Measurements from ENCODE around the gene NPC1. TPM values are rescaled to one million over a fixed set of nuclear protein-coding genes. Genes with fewer than 3 reads are reported as not detected.
"Not testable (repeated sequence)": the region's sequence is repeated elsewhere in the genome, so short reads cannot be mapped to it uniquely, and the experiment has no call there.

NPC1 gene
- total RNA-seq, 1 experiment from 2014 or later: 38.3 TPM

DNA sequence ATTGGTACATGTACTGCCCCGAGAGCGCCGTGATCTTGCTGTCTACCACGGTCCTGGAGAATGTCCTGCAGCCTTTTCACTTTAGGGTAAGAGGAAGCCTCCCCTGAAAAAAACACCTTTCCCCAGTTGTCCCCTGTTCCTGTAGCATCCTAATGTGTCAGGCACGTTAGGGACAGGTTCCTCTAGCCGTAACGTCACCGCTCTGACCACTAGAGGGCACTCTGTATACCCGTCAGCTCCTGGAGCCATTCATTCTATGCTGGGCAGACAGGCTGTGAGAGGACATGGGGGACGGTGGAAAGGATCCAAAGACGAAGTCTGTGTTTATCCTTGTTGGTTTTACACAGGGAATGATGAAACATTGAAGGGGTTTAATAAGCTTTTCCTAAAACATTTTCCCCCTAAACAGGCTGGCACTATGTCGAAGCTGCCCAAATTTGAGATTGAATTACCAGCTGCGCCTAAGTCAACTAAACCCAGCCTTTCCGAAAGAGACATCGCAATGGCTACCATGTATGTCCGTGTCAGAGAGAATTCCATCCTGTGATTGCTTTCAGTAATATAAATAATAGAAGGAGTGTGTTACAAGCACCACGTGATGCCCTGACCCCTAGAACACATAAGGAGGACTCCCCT lies 70.3 kb downstream of the NPC1 start:
- TF ChIP-seq GABPB1 (CRISPR knock-in tag; IDR thresholded peaks at IDR 0.05) (no peak), JAZF1 (CRISPR knock-in tag; IDR thresholded peaks at IDR 0.05) (no peak), NR1H2 (CRISPR knock-in tag; IDR thresholded peaks at IDR 0.05) (no peak), IRF2 (CRISPR knock-in tag; IDR thresholded peaks at IDR 0.05; ENCODE audit: borderline replicate concordance, low read depth) (no peak), ZNF396 (CRISPR knock-in tag; IDR thresholded peaks at IDR 0.05; ENCODE audit: borderline replicate concordance) (no peak), ZNF232 (CRISPR knock-in tag; IDR thresholded peaks at IDR 0.05) (no peak)
- TF ChIP-seq, protein P1, sequence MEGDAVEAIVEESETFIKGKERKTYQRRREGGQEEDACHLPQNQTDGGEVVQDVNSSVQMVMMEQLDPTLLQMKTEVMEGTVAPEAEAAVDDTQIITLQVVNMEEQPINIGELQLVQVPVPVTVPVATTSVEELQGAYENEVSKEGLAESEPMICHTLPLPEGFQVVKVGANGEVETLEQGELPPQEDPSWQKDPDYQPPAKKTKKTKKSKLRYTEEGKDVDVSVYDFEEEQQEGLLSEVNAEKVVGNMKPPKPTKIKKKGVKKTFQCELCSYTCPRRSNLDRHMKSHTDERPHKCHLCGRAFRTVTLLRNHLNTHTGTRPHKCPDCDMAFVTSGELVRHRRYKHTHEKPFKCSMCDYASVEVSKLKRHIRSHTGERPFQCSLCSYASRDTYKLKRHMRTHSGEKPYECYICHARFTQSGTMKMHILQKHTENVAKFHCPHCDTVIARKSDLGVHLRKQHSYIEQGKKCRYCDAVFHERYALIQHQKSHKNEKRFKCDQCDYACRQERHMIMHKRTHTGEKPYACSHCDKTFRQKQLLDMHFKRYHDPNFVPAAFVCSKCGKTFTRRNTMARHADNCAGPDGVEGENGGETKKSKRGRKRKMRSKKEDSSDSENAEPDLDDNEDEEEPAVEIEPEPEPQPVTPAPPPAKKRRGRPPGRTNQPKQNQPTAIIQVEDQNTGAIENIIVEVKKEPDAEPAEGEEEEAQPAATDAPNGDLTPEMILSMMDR (IDR thresholded peaks at IDR 0.05): peak; percentile 71
- TF ChIP-seq, protein P2, sequence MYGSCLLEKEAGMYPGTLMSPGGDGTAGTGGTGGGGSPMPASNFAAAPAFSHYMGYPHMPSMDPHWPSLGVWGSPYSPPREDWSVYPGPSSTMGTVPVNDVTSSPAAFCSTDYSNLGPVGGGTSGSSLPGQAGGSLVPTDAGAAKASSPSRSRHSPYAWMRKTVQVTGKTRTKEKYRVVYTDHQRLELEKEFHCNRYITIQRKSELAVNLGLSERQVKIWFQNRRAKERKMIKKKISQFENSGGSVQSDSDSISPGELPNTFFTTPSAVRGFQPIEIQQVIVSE (CRISPR knock-in tag; IDR thresholded peaks at IDR 0.05; ENCODE audit: borderline replicate concordance): no peak
- no peaks in the 10 kb centered on the region for H3K27me3 Mint-ChIP-seq (ENCODE audit: low read depth)
- ChIA-PET POLR2A (no interaction called here), CTCF (interaction anchor here (0.6 to 2.8 kb wide), 12 partner anchors 10 to 717 kb away, joined by 3 to 17 read pairs (median 3); partner anchors contain the start of gene RMC1)
- no peak overlapping the region for H3K27ac Mint-ChIP-seq
- no peaks in the 10 kb centered on the region for H3K4me1 Mint-ChIP-seq
- H3K36me3 Mint-ChIP-seq: peaks cover 39% of the 10 kb centered on the region
- DNase-seq (ENCODE audit: low spot score) (peak; percentile 85), ATAC-seq (peak; percentile 99)
- no peaks in the 10 kb centered on the region for H3K9me3 Mint-ChIP-seq
- H3K4me3 Mint-ChIP-seq: no peak overlapping the region

DNA sequence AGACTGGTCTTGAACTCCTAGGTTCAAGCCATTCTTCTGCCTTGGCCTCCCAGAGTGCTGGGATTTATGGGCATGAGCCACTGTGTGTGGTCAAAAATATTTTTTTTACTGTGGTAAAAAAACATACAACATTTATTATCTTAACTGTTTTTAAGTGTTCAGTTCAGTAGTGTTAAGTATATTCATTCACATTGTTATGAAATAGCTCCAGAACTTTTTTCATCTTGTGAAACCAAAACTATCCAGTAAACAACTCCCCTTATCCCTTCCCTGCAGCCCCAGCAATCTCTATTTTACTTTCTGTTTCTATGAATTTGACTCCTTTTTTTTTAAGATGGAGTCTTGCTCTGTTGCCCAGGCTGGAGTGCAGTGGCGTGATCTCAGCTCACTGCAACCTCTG lies 73.7 kb downstream of the NPC1 start:
- Mint-ChIP-seq H3K27me3 (ENCODE audit: low read depth) (no peaks in the 10 kb centered on the region), H3K27ac (no peak overlapping the region), H3K4me3 (no peak overlapping the region), H3K36me3 (peaks cover 29% of the 10 kb centered on the region), H3K9me3 (no peaks in the 10 kb centered on the region), H3K4me1 (no peaks in the 10 kb centered on the region)
- DNase-seq (ENCODE audit: low spot score) (no peak), ATAC-seq (no peak)
- no peak for TF ChIP-seq CREM (CRISPR knock-in tag; IDR thresholded peaks at IDR 0.05)
- POLR2A ChIA-PET: no interaction called here
- CTCF ChIA-PET: interaction anchor here (1.8 kb wide), 1 partner anchor 14 kb away, joined by 4 read pairs; no protein-coding TSS in a partner anchor

DNA sequence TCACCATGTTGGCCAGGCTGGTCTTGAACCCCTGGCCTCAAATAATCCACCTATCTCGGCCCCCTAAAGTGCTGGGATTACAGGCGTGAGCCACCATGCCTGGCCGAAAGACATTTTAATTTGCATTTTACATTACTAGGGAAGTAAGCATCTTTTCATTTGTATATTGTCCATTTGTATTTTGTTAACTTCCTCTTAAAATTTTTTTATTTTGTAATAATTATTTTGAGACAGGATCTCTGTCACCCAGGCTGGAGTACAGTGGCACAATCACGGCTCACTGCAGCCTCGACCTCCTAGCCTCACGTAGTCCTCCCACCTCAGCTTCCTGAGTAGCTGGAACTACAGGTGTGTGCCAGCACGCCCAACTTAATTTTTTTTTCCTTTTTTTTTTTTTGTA lies 74.1 kb downstream of the NPC1 start:
- H3K9me3 Mint-ChIP-seq, POLR2A ChIA-PET: not testable (repeated sequence)

DNA sequence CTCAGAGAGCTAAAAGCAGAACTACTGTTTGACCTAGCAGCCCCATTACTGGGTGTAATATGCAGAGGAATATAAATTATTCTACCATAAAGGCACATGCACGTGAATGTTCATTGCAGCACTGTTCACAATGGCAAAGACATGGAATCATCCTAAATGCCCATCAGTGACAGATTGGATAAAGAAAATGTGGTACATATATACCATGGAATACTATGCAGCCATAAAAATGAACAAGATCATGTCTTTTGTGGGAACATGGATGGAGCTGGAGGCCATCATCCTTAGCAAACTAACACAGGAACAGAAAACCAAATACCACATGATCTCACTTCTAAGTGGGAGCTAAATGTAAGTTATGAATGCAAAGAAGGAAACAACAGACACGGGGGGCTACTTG lies 75.4 kb downstream of the NPC1 start:
- ATAC-seq; POLR2A ChIA-PET; H3K9me3 Mint-ChIP-seq; H3K4me1 Mint-ChIP-seq; H3K4me3 Mint-ChIP-seq; H3K27me3 Mint-ChIP-seq (ENCODE audit: low read depth); DNase-seq (ENCODE audit: low spot score); H3K27ac Mint-ChIP-seq; CTCF ChIA-PET: not testable (repeated sequence)
- H3K36me3 Mint-ChIP-seq: peaks cover 21% of the 10 kb centered on the region

More for the DNA sequence above, 74.1 kb downstream of the NPC1 start:
- not testable (repeated sequence) for H3K4me3 Mint-ChIP-seq; H3K27ac Mint-ChIP-seq; H3K27me3 Mint-ChIP-seq (ENCODE audit: low read depth); DNase-seq (ENCODE audit: low spot score); ATAC-seq; H3K4me1 Mint-ChIP-seq
- H3K36me3 Mint-ChIP-seq: peaks cover 25% of the 10 kb centered on the region
- CTCF ChIA-PET: interaction anchor here (1.8 kb wide), 1 partner anchor 14 kb away, joined by 4 read pairs; no protein-coding TSS in a partner anchor

DNA sequence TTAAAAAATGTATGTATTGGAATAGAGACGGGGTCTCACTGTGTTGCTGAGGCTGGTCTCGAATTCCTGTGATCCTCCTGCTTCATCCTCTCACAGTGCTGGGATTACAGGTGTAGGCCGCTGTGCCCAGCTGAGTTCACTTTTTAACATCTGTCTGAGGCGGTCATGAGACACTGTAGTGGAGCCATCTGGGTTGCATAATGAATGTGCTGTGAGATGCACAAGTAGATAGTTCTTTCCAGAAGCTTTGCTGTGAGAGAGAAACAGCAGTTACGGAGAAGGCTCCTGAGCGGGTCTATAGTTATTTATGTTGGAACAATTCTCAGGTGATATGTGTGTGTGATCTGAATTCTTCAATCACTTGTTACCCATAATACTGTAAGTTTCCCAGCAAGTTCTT lies 79.9 kb downstream of the NPC1 start:
- Mint-ChIP-seq H3K9me3 (no peaks in the 10 kb centered on the region), H3K4me3 (no peak overlapping the region), H3K4me1 (peaks cover 21% of the 10 kb centered on the region), H3K27ac (no peak overlapping the region), H3K27me3 (ENCODE audit: low read depth) (peaks cover 9% of the 10 kb centered on the region), H3K36me3 (peaks cover 21% of the 10 kb centered on the region)
- ChIA-PET POLR2A (interaction anchor here (0.7 kb wide), 1 partner anchor 26 kb away, joined by 3 read pairs; no protein-coding TSS in a partner anchor), CTCF (no interaction called here)
- no peak for DNase-seq (ENCODE audit: low spot score)
- no peak for ATAC-seq
- TF ChIP-seq FOXK1 (CRISPR knock-in tag; IDR thresholded peaks at IDR 0.05): no peak
- no peak for TF ChIP-seq ETV6 (CRISPR knock-in tag; IDR thresholded peaks at IDR 0.05)
- no peak for TF ChIP-seq SMAD4 (CRISPR knock-in tag; IDR thresholded peaks at IDR 0.05)
- TF ChIP-seq, protein P3, sequence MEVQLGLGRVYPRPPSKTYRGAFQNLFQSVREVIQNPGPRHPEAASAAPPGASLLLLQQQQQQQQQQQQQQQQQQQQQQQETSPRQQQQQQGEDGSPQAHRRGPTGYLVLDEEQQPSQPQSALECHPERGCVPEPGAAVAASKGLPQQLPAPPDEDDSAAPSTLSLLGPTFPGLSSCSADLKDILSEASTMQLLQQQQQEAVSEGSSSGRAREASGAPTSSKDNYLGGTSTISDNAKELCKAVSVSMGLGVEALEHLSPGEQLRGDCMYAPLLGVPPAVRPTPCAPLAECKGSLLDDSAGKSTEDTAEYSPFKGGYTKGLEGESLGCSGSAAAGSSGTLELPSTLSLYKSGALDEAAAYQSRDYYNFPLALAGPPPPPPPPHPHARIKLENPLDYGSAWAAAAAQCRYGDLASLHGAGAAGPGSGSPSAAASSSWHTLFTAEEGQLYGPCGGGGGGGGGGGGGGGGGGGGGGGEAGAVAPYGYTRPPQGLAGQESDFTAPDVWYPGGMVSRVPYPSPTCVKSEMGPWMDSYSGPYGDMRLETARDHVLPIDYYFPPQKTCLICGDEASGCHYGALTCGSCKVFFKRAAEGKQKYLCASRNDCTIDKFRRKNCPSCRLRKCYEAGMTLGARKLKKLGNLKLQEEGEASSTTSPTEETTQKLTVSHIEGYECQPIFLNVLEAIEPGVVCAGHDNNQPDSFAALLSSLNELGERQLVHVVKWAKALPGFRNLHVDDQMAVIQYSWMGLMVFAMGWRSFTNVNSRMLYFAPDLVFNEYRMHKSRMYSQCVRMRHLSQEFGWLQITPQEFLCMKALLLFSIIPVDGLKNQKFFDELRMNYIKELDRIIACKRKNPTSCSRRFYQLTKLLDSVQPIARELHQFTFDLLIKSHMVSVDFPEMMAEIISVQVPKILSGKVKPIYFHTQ (CRISPR knock-in tag; IDR thresholded peaks at IDR 0.05): no peak
- TF ChIP-seq, protein P4, sequence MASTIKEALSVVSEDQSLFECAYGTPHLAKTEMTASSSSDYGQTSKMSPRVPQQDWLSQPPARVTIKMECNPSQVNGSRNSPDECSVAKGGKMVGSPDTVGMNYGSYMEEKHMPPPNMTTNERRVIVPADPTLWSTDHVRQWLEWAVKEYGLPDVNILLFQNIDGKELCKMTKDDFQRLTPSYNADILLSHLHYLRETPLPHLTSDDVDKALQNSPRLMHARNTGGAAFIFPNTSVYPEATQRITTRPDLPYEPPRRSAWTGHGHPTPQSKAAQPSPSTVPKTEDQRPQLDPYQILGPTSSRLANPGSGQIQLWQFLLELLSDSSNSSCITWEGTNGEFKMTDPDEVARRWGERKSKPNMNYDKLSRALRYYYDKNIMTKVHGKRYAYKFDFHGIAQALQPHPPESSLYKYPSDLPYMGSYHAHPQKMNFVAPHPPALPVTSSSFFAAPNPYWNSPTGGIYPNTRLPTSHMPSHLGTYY (CRISPR knock-in tag; IDR thresholded peaks at IDR 0.05): no peak
- TF ChIP-seq, protein P5, sequence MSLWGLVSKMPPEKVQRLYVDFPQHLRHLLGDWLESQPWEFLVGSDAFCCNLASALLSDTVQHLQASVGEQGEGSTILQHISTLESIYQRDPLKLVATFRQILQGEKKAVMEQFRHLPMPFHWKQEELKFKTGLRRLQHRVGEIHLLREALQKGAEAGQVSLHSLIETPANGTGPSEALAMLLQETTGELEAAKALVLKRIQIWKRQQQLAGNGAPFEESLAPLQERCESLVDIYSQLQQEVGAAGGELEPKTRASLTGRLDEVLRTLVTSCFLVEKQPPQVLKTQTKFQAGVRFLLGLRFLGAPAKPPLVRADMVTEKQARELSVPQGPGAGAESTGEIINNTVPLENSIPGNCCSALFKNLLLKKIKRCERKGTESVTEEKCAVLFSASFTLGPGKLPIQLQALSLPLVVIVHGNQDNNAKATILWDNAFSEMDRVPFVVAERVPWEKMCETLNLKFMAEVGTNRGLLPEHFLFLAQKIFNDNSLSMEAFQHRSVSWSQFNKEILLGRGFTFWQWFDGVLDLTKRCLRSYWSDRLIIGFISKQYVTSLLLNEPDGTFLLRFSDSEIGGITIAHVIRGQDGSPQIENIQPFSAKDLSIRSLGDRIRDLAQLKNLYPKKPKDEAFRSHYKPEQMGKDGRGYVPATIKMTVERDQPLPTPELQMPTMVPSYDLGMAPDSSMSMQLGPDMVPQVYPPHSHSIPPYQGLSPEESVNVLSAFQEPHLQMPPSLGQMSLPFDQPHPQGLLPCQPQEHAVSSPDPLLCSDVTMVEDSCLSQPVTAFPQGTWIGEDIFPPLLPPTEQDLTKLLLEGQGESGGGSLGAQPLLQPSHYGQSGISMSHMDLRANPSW (CRISPR knock-in tag; conservative IDR thresholded peaks at IDR 0.05; ENCODE audit: low read depth): no peak
- no peak for TF ChIP-seq PRRX2 (CRISPR knock-in tag; IDR thresholded peaks at IDR 0.05)
- TF ChIP-seq IRF2 (CRISPR knock-in tag; IDR thresholded peaks at IDR 0.05; ENCODE audit: borderline replicate concordance, low read depth): no peak
- no peak for TF ChIP-seq SOX15 (CRISPR knock-in tag; IDR thresholded peaks at IDR 0.05)
